WTC11 (cell line): Measurements from ENCODE around the gene ARID2. TPM values are rescaled to one million over a fixed set of nuclear protein-coding genes. Genes with fewer than 3 reads are reported as not detected.

Experiments used
- ATAC-seq: fragments of 200-7000 bp; cut with Tn5 transposase; 2 replicates; pipeline ENCODE4 v1.10.0; 2021; ENCODE audit warnings: mild to moderate bottlenecking, moderate library complexity
- CTCF ChIA-PET: fragments of 300-600 bp; sonication (Branson Sonifier 250); formaldehyde crosslinking; loops from one replicate; lab custom pipeline; 2021; ENCODE audit warnings: antibody characterized with exemption; lab: Charles Lee
- POLR2A ChIA-PET: fragments of 350-600 bp; sonication (Branson Sonifier 250); formaldehyde crosslinking; loops from one replicate; lab custom pipeline; 2021; ENCODE audit warnings: antibody characterized with exemption; lab: Charles Lee
- DNase-seq: peaks from one replicate; pipeline ENCODE4 v3.0.0; 2021; ENCODE audit warnings: low spot score
- H3K27ac Mint-ChIP-seq: 2 replicates; pipeline ENCODE4 v1.8.0; 2021; ENCODE audit warnings: mixed read lengths
- H3K27me3 Mint-ChIP-seq: 2 replicates; pipeline ENCODE4 v1.8.0; 2021; ENCODE audit warnings: low read depth, mild to moderate bottlenecking, moderate library complexity, mixed read lengths
- H3K36me3 Mint-ChIP-seq: 2 replicates; pipeline ENCODE4 v1.8.0; 2021; ENCODE audit warnings: mixed read lengths
- H3K4me1 Mint-ChIP-seq: 2 replicates; pipeline ENCODE4 v1.8.0; 2022; ENCODE audit warnings: mixed read lengths
- H3K4me3 Mint-ChIP-seq: 2 replicates; pipeline ENCODE4 v1.8.0; 2021; ENCODE audit warnings: mild to moderate bottlenecking, moderate library complexity, mixed read lengths
- H3K9me3 Mint-ChIP-seq: 2 replicates; pipeline ENCODE4 v1.8.0; 2021; ENCODE audit warnings: mixed read lengths
- CREB1 ChIP-seq: sonication (generic); formaldehyde crosslinking; IDR thresholded peaks from 2 replicates; pipeline ENCODE4 v1.8.0; 2023; ENCODE audit warnings: mild to moderate bottlenecking, missing genetic modification reagents
- E2F4 ChIP-seq: sonication (generic); formaldehyde crosslinking; IDR thresholded peaks from 2 replicates; pipeline ENCODE4 v1.8.1; 2022; ENCODE audit warnings: low read depth, mild to moderate bottlenecking, moderate library complexity, missing genetic modification reagents, borderline replicate concordance
- FOXP1 ChIP-seq: sonication (generic); formaldehyde crosslinking; IDR thresholded peaks from 2 replicates; pipeline ENCODE4 v1.8.0; 2022; ENCODE audit warnings: missing genetic modification reagents, mild to moderate bottlenecking, moderate library complexity, borderline replicate concordance
- GABPB1 ChIP-seq: sonication (generic); formaldehyde crosslinking; IDR thresholded peaks from 2 replicates; pipeline ENCODE4 v1.8.1; 2023; ENCODE audit warnings: mild to moderate bottlenecking, missing genetic modification reagents
- GRHL2 ChIP-seq: fragments of 250-450 bp; sonication (Bioruptor Pico); IDR thresholded peaks from 2 replicates; pipeline ENCODE4 v1.8.0; 2022; ENCODE audit warnings: mild to moderate bottlenecking, moderate library complexity; ENCODE audit not compliant: insufficient replicate concordance, severe bottlenecking
- HMGXB4 ChIP-seq: sonication (generic); formaldehyde crosslinking; IDR thresholded peaks from 2 replicates; pipeline ENCODE4 v1.8.1; 2023; ENCODE audit warnings: mild to moderate bottlenecking, moderate library complexity, missing genetic modification reagents
- MAX ChIP-seq: sonication (generic); formaldehyde crosslinking; IDR thresholded peaks from 2 replicates; pipeline ENCODE4 v1.8.0; 2022; ENCODE audit warnings: mild to moderate bottlenecking, missing genetic modification reagents
- NFATC4 ChIP-seq: fragments of 250-450 bp; sonication (Bioruptor Pico); IDR thresholded peaks from 2 replicates; pipeline ENCODE4 v1.9.0; 2021; ENCODE audit warnings: mild to moderate bottlenecking
- NR1H2 ChIP-seq: sonication (generic); formaldehyde crosslinking; IDR thresholded peaks from 2 replicates; pipeline ENCODE4 v1.9.0; 2021; ENCODE audit warnings: mild to moderate bottlenecking, moderate library complexity, missing genetic modification reagents
- NR2C2 ChIP-seq: sonication (generic); formaldehyde crosslinking; IDR thresholded peaks from 2 replicates; pipeline ENCODE4 v1.8.0; 2022; ENCODE audit warnings: mild to moderate bottlenecking, missing genetic modification reagents
- SP1 ChIP-seq: sonication (generic); formaldehyde crosslinking; conservative IDR thresholded peaks from 2 replicates; pipeline ENCODE4 v1.8.1; 2022; ENCODE audit warnings: missing genetic modification reagents
- TCF7 ChIP-seq: sonication (generic); formaldehyde crosslinking; IDR thresholded peaks from 2 replicates; pipeline ENCODE4 v1.8.0; 2022; ENCODE audit warnings: mild to moderate bottlenecking, low read depth, missing genetic modification reagents, moderate library complexity
- TEAD1 ChIP-seq: sonication (generic); formaldehyde crosslinking; IDR thresholded peaks from 2 replicates; pipeline ENCODE4 v1.8.0; 2022; ENCODE audit warnings: mild to moderate bottlenecking, missing genetic modification reagents
- TEAD4 ChIP-seq: sonication (generic); formaldehyde crosslinking; IDR thresholded peaks from 2 replicates; pipeline ENCODE4 v1.8.0; 2022; ENCODE audit warnings: mild to moderate bottlenecking, missing genetic modification reagents
- ZNF138 ChIP-seq: sonication (generic); formaldehyde crosslinking; conservative IDR thresholded peaks from 2 replicates; pipeline ENCODE4 v1.8.1; 2022; ENCODE audit warnings: mild to moderate bottlenecking, moderate library complexity, missing genetic modification reagents
- total RNA-seq: library from RNA; stranded (reverse); gene quantifications from 3 replicates; pipeline ENCODE4 v1.2.3, GENCODE V29; 2021
- TF ChIP-seq, protein P1 (sequence below): sonication (generic); formaldehyde crosslinking; IDR thresholded peaks from 2 replicates; pipeline ENCODE4 v1.8.1; 2022; ENCODE audit warnings: mild to moderate bottlenecking, missing genetic modification reagents, moderate library complexity, borderline replicate concordance
- TF ChIP-seq, protein P2 (sequence below): sonication (generic); formaldehyde crosslinking; IDR thresholded peaks from 2 replicates; pipeline ENCODE4 v1.8.0; 2023; ENCODE audit warnings: missing genetic modification reagents, mild to moderate bottlenecking, borderline replicate concordance
- TF ChIP-seq, protein P3 (sequence below): fragments of 250-450 bp; sonication (Bioruptor Pico); IDR thresholded peaks from 2 replicates; pipeline ENCODE4 v2.1.2; 2022; ENCODE audit warnings: mild to moderate bottlenecking, moderate library complexity
- TF ChIP-seq, protein P4 (sequence below): sonication (generic); formaldehyde crosslinking; IDR thresholded peaks from 2 replicates; pipeline ENCODE4 v1.8.1; 2022; ENCODE audit warnings: low read depth, missing genetic modification reagents, borderline replicate concordance
- TF ChIP-seq, protein P5 (sequence below): sonication (generic); formaldehyde crosslinking; conservative IDR thresholded peaks from 2 replicates; pipeline ENCODE4 v1.8.1; 2022; ENCODE audit warnings: mild to moderate bottlenecking, missing genetic modification reagents

Gene ARID2
- total RNA-seq, 1 experiment from 2014 or later, result 33.9 TPM

DNA sequence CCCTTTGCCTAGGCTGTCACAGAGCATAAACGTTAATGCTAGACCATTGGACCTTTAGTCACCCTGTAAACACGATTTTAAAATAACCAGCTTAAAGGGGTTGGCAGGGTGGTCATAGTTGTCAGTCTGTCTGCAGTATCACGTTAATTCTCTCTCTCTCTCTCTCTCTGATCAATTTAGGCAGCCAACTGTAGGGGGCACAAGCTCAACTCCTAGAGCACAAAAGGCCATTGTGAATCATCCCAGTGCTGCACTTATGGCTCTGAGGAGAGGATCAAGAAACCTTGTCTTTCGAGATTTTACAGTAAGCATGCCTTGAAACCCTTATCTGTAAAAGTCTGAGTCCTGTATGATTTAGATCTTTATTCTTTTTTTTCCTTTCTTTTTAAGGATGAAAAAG lies 163.7 kb downstream of the ARID2 start (continued):
- TF ChIP-seq NFATC4 (CRISPR knock-in tag), result no peak
- no peak for TF ChIP-seq ZNF138
- TF ChIP-seq FOXP1 (CRISPR knock-in tag), result no peak
- TF ChIP-seq, protein P1, sequence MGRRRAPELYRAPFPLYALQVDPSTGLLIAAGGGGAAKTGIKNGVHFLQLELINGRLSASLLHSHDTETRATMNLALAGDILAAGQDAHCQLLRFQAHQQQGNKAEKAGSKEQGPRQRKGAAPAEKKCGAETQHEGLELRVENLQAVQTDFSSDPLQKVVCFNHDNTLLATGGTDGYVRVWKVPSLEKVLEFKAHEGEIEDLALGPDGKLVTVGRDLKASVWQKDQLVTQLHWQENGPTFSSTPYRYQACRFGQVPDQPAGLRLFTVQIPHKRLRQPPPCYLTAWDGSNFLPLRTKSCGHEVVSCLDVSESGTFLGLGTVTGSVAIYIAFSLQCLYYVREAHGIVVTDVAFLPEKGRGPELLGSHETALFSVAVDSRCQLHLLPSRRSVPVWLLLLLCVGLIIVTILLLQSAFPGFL (CRISPR knock-in tag), result no peak
- TF ChIP-seq, protein P2, sequence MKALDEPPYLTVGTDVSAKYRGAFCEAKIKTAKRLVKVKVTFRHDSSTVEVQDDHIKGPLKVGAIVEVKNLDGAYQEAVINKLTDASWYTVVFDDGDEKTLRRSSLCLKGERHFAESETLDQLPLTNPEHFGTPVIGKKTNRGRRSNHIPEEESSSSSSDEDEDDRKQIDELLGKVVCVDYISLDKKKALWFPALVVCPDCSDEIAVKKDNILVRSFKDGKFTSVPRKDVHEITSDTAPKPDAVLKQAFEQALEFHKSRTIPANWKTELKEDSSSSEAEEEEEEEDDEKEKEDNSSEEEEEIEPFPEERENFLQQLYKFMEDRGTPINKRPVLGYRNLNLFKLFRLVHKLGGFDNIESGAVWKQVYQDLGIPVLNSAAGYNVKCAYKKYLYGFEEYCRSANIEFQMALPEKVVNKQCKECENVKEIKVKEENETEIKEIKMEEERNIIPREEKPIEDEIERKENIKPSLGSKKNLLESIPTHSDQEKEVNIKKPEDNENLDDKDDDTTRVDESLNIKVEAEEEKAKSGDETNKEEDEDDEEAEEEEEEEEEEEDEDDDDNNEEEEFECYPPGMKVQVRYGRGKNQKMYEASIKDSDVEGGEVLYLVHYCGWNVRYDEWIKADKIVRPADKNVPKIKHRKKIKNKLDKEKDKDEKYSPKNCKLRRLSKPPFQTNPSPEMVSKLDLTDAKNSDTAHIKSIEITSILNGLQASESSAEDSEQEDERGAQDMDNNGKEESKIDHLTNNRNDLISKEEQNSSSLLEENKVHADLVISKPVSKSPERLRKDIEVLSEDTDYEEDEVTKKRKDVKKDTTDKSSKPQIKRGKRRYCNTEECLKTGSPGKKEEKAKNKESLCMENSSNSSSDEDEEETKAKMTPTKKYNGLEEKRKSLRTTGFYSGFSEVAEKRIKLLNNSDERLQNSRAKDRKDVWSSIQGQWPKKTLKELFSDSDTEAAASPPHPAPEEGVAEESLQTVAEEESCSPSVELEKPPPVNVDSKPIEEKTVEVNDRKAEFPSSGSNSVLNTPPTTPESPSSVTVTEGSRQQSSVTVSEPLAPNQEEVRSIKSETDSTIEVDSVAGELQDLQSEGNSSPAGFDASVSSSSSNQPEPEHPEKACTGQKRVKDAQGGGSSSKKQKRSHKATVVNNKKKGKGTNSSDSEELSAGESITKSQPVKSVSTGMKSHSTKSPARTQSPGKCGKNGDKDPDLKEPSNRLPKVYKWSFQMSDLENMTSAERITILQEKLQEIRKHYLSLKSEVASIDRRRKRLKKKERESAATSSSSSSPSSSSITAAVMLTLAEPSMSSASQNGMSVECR (CRISPR knock-in tag), result no peak
- TF ChIP-seq NR2C2, result no peak

GRCh38 chr12:45895961-45896360 lies 166.5 kb downstream of the ARID2 start:
- Mint-ChIP-seq H3K9me3 (peaks cover 6% of the 10 kb centered on the region), H3K27me3 (no peaks in the 10 kb centered on the region), H3K27ac (peak overlapping the region; percentile 54; the same call in 1 of the 2 replicates), H3K4me3 (no peak overlapping the region), H3K36me3 (peaks cover 58% of the 10 kb centered on the region), H3K4me1 (peaks cover 10% of the 10 kb centered on the region)
- ChIA-PET CTCF (no interaction called here), POLR2A (no interaction called here)
- no peak for TF ChIP-seq HMGXB4 (CRISPR knock-in tag)
- TF ChIP-seq ZNF138, result no peak
- TF ChIP-seq, protein P1 (CRISPR knock-in tag), result no peak
- TF ChIP-seq, protein P3, sequence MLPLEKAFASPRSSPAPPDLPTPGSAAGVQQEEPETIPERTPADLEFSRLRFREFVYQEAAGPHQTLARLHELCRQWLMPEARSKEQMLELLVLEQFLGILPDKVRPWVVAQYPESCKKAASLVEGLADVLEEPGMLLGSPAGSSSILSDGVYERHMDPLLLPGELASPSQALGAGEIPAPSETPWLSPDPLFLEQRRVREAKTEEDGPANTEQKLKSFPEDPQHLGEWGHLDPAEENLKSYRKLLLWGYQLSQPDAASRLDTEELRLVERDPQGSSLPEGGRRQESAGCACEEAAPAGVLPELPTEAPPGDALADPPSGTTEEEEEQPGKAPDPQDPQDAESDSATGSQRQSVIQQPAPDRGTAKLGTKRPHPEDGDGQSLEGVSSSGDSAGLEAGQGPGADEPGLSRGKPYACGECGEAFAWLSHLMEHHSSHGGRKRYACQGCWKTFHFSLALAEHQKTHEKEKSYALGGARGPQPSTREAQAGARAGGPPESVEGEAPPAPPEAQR (CRISPR knock-in tag), result no peak
- no peak for TF ChIP-seq NR1H2
- TF ChIP-seq TCF7, result no peak
- TF ChIP-seq GRHL2 (CRISPR knock-in tag), result no peak
- TF ChIP-seq TEAD4 (CRISPR knock-in tag), result no peak
- TF ChIP-seq SP1 (CRISPR knock-in tag), result no peak
- no peak for TF ChIP-seq MAX (CRISPR knock-in tag)
- no peak for TF ChIP-seq TEAD1 (CRISPR knock-in tag)
- TF ChIP-seq GABPB1 (CRISPR knock-in tag), result no peak
- TF ChIP-seq, protein P4, sequence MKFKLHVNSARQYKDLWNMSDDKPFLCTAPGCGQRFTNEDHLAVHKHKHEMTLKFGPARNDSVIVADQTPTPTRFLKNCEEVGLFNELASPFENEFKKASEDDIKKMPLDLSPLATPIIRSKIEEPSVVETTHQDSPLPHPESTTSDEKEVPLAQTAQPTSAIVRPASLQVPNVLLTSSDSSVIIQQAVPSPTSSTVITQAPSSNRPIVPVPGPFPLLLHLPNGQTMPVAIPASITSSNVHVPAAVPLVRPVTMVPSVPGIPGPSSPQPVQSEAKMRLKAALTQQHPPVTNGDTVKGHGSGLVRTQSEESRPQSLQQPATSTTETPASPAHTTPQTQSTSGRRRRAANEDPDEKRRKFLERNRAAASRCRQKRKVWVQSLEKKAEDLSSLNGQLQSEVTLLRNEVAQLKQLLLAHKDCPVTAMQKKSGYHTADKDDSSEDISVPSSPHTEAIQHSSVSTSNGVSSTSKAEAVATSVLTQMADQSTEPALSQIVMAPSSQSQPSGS (CRISPR knock-in tag), result no peak
- TF ChIP-seq E2F4 (CRISPR knock-in tag), result no peak
- TF ChIP-seq CREB1, result no peak
- TF ChIP-seq, protein P5, sequence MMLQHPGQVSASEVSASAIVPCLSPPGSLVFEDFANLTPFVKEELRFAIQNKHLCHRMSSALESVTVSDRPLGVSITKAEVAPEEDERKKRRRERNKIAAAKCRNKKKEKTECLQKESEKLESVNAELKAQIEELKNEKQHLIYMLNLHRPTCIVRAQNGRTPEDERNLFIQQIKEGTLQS (CRISPR knock-in tag), result no peak
- ATAC-seq (no peak), DNase-seq (no peak)
